Measurements from ENCODE around the gene GLT1D1.

The GLT1D1 gene

GRCh38 chr12:128961308-128961902, 108.1 kb downstream of the GLT1D1 start:
- TF ChIP-seq, protein P1, sequence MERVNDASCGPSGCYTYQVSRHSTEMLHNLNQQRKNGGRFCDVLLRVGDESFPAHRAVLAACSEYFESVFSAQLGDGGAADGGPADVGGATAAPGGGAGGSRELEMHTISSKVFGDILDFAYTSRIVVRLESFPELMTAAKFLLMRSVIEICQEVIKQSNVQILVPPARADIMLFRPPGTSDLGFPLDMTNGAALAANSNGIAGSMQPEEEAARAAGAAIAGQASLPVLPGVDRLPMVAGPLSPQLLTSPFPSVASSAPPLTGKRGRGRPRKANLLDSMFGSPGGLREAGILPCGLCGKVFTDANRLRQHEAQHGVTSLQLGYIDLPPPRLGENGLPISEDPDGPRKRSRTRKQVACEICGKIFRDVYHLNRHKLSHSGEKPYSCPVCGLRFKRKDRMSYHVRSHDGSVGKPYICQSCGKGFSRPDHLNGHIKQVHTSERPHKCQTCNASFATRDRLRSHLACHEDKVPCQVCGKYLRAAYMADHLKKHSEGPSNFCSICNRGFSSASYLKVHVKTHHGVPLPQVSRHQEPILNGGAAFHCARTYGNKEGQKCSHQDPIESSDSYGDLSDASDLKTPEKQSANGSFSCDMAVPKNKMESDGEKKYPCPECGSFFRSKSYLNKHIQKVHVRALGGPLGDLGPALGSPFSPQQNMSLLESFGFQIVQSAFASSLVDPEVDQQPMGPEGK (CRISPR knock-in tag; IDR thresholded peaks at IDR 0.05; ENCODE audit: borderline replicate concordance): no peak
- no peak for TF ChIP-seq PPARA (CRISPR knock-in tag; IDR thresholded peaks at IDR 0.05; ENCODE audit: borderline replicate concordance)
- TF ChIP-seq, protein P2, sequence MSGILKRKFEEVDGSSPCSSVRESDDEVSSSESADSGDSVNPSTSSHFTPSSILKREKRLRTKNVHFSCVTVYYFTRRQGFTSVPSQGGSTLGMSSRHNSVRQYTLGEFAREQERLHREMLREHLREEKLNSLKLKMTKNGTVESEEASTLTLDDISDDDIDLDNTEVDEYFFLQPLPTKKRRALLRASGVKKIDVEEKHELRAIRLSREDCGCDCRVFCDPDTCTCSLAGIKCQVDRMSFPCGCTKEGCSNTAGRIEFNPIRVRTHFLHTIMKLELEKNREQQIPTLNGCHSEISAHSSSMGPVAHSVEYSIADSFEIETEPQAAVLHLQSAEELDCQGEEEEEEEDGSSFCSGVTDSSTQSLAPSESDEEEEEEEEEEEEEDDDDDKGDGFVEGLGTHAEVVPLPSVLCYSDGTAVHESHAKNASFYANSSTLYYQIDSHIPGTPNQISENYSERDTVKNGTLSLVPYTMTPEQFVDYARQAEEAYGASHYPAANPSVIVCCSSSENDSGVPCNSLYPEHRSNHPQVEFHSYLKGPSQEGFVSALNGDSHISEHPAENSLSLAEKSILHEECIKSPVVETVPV (CRISPR knock-in tag; IDR thresholded peaks at IDR 0.05): no peak
- no peak for TF ChIP-seq BACH2 (CRISPR knock-in tag; IDR thresholded peaks at IDR 0.05; ENCODE audit: borderline replicate concordance)
- TF ChIP-seq ZNF8 (CRISPR knock-in tag; IDR thresholded peaks at IDR 0.05): no peak
- no peak for ATAC-seq

DNA sequence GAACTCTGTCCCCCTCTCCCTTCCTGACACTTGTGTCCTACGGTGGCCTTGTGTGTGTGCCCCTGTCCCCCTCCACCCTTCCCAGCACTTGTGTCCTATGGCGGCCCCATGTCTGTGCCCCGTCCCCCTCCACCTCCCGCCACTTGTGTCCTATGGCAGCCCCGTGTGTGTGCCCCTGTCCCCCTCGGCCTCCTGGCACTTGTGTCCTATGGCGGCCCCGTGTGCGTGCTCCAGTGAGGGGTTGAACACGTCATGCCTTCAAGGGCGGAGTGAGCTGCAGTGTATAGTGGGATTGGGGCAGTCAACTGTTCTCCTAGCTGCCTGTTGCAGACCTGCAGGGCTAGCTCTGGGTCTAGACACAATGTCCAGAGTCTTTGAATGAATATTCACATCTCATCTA, 108.7 kb downstream of the GLT1D1 start:
- no peak for ATAC-seq

DNA sequence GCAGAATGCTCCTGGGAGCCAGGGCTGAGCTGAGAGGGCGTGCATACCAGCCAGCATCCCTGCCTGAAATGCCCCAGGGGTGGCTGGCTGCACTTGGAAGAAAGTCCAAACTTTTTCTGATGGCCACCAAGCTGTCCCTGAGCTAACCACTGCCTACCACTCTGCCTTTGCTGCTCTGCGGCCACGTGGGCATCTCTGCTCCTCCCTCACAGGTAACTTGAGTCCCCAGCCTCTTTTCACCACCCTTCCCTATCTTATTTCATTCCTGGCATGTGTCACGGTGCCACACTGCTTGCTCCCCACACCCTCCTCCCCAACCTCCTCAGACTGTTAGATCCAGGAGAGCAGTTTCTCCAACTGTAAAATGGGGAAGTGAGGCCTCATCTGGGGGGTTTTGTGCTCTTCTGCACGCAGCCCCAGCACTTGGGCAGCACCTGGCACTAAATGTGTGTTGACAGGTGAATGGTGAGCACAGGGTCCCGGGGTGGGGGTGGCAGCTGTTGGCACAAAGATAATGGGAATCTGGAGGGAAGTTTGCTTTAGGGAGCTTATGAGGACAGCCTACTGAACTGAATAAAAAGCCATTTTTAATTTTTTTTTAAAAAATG, 113.0 kb downstream of the GLT1D1 start:
- no peak for ATAC-seq
- TF ChIP-seq ZC3H10 (CRISPR knock-in tag; IDR thresholded peaks at IDR 0.05) (no peak), ZNF565 (CRISPR knock-in tag; conservative IDR thresholded peaks at IDR 0.05; ENCODE audit: low read depth) (no peak), CREB5 (CRISPR knock-in tag; IDR thresholded peaks at IDR 0.05; ENCODE audit: low read depth) (no peak), GLIS3 (CRISPR knock-in tag; IDR thresholded peaks at IDR 0.05) (no peak), PPARA (CRISPR knock-in tag; IDR thresholded peaks at IDR 0.05; ENCODE audit: borderline replicate concordance) (no peak)
- TF ChIP-seq, protein P3, sequence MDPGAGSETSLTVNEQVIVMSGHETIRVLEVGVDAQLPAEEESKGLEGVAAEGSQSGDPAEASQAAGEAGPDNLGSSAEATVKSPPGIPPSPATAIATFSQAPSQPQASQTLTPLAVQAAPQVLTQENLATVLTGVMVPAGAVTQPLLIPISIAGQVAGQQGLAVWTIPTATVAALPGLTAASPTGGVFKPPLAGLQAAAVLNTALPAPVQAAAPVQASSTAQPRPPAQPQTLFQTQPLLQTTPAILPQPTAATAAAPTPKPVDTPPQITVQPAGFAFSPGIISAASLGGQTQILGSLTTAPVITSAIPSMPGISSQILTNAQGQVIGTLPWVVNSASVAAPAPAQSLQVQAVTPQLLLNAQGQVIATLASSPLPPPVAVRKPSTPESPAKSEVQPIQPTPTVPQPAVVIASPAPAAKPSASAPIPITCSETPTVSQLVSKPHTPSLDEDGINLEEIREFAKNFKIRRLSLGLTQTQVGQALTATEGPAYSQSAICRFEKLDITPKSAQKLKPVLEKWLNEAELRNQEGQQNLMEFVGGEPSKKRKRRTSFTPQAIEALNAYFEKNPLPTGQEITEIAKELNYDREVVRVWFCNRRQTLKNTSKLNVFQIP (CRISPR knock-in tag; IDR thresholded peaks at IDR 0.05; ENCODE audit: borderline replicate concordance, low read depth): no peak
- TF ChIP-seq, protein P2 (CRISPR knock-in tag; IDR thresholded peaks at IDR 0.05): no peak

More for the DNA sequence above, 108.7 kb downstream of the GLT1D1 start:
- TF ChIP-seq ESRRG (CRISPR knock-in tag; IDR thresholded peaks at IDR 0.05): no peak
- TF ChIP-seq ZNF565 (CRISPR knock-in tag; conservative IDR thresholded peaks at IDR 0.05; ENCODE audit: low read depth): no peak
- TF ChIP-seq, protein P3 (CRISPR knock-in tag; IDR thresholded peaks at IDR 0.05; ENCODE audit: borderline replicate concordance, low read depth): no peak
- TF ChIP-seq, protein P2 (CRISPR knock-in tag; IDR thresholded peaks at IDR 0.05): no peak
- no peak for TF ChIP-seq CSDC2 (CRISPR knock-in tag; IDR thresholded peaks at IDR 0.05)
- no peak for TF ChIP-seq TSHZ2 (CRISPR knock-in tag; IDR thresholded peaks at IDR 0.05)
- no peak for TF ChIP-seq OSR1 (CRISPR knock-in tag; IDR thresholded peaks at IDR 0.05)
- no peak for TF ChIP-seq ZNF8 (CRISPR knock-in tag; IDR thresholded peaks at IDR 0.05)
- no peak for TF ChIP-seq GLIS3 (CRISPR knock-in tag; IDR thresholded peaks at IDR 0.05)
- no peak for TF ChIP-seq PPARA (CRISPR knock-in tag; IDR thresholded peaks at IDR 0.05; ENCODE audit: borderline replicate concordance)
- TF ChIP-seq ZFP3 (CRISPR knock-in tag; IDR thresholded peaks at IDR 0.05): no peak
- no peak for TF ChIP-seq TCF4 (CRISPR knock-in tag; IDR thresholded peaks at IDR 0.05; ENCODE audit: borderline replicate concordance)
- no peak for TF ChIP-seq ZC3H10 (CRISPR knock-in tag; IDR thresholded peaks at IDR 0.05)
- no peak for TF ChIP-seq SNAI2 (CRISPR knock-in tag; IDR thresholded peaks at IDR 0.05)
- no peak for TF ChIP-seq ZFP30 (CRISPR knock-in tag; IDR thresholded peaks at IDR 0.05)
- TF ChIP-seq RARB (CRISPR knock-in tag; IDR thresholded peaks at IDR 0.05): no peak
- TF ChIP-seq BACH2 (CRISPR knock-in tag; IDR thresholded peaks at IDR 0.05; ENCODE audit: borderline replicate concordance): no peak
- no peak for TF ChIP-seq ISL1 (CRISPR knock-in tag; IDR thresholded peaks at IDR 0.05)
